ENCODE results near the gene CALN1. TPM values are rescaled to one million over a fixed set of nuclear protein-coding genes. Genes with fewer than 3 reads are reported as not detected.

The CALN1 gene
- total and polyA plus RNA-seq, 2 experiments from 2014 or later, result 0.23 to 0.28 TPM

GRCh38 chr7:72078856-72079255 lies 333.3 kb downstream of the CALN1 start:
- no peak for DNase-seq (ENCODE audit: low spot score)
- H4K20me1 ChIP-seq (ENCODE audit: insufficient read depth, poor library complexity, severe bottlenecking), result no peaks in the 10 kb centered on the region
- no peaks in the 10 kb centered on the region for H3K27me3 ChIP-seq
- no peaks in the 10 kb centered on the region for H3K9me3 ChIP-seq (ENCODE audit: low read depth)
- no peak overlapping the region for H3K27ac ChIP-seq
- WGBS (ENCODE audit: low lambda C conversion rate, missing lambda C conversion rate), result 93% methylated on average over 11 of the region's 11 CpGs
- H3K79me2 ChIP-seq, result no peaks in the 10 kb centered on the region
- H2AFZ ChIP-seq, result no peak overlapping the region
- H3K4me1 ChIP-seq (ENCODE audit: insufficient read depth), result no peaks in the 10 kb centered on the region
- H3K9me2 ChIP-seq (replicated peaks; ENCODE audit: insufficient read depth), result no peaks in the 10 kb centered on the region
- no peak overlapping the region for H3K4me2 ChIP-seq
- no peak overlapping the region for H3K4me3 ChIP-seq
- no peaks in the 10 kb centered on the region for H3K36me3 ChIP-seq (replicated peaks; ENCODE audit: insufficient read depth, low read depth)
- TF ChIP-seq, protein P1, sequence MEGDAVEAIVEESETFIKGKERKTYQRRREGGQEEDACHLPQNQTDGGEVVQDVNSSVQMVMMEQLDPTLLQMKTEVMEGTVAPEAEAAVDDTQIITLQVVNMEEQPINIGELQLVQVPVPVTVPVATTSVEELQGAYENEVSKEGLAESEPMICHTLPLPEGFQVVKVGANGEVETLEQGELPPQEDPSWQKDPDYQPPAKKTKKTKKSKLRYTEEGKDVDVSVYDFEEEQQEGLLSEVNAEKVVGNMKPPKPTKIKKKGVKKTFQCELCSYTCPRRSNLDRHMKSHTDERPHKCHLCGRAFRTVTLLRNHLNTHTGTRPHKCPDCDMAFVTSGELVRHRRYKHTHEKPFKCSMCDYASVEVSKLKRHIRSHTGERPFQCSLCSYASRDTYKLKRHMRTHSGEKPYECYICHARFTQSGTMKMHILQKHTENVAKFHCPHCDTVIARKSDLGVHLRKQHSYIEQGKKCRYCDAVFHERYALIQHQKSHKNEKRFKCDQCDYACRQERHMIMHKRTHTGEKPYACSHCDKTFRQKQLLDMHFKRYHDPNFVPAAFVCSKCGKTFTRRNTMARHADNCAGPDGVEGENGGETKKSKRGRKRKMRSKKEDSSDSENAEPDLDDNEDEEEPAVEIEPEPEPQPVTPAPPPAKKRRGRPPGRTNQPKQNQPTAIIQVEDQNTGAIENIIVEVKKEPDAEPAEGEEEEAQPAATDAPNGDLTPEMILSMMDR (IDR thresholded peaks at IDR 0.05; ENCODE audit: poor library complexity), result no peak
- TF ChIP-seq EZH2phosphoT487 (IDR thresholded peaks at IDR 0.05; ENCODE audit: low read depth, severe bottlenecking, unreplicated experiment) (no peak), EZH2 (IDR thresholded peaks at IDR 0.05; ENCODE audit: borderline replicate concordance) (no peak)

GRCh38 chr7:72078301-72078700 lies 333.8 kb downstream of the CALN1 start:
- Histone ChIP-seq H3K79me2 (no peaks in the 10 kb centered on the region), H3K4me3 (no peak overlapping the region), H2AFZ (no peak overlapping the region), H3K9me2 (replicated peaks; ENCODE audit: insufficient read depth) (no peaks in the 10 kb centered on the region), H4K20me1 (ENCODE audit: insufficient read depth, poor library complexity, severe bottlenecking) (no peaks in the 10 kb centered on the region), H3K4me2 (no peak overlapping the region), H3K27ac (no peak overlapping the region), H3K9me3 (ENCODE audit: low read depth) (no peaks in the 10 kb centered on the region), H3K27me3 (no peaks in the 10 kb centered on the region), H3K36me3 (replicated peaks; ENCODE audit: insufficient read depth, low read depth) (no peaks in the 10 kb centered on the region), H3K4me1 (ENCODE audit: insufficient read depth) (no peaks in the 10 kb centered on the region)
- TF ChIP-seq, protein P1 (IDR thresholded peaks at IDR 0.05; ENCODE audit: poor library complexity), result no peak
- TF ChIP-seq EZH2phosphoT487 (IDR thresholded peaks at IDR 0.05; ENCODE audit: low read depth, severe bottlenecking, unreplicated experiment) (no peak), EZH2 (IDR thresholded peaks at IDR 0.05; ENCODE audit: borderline replicate concordance) (no peak)
- DNase-seq (ENCODE audit: low spot score), result no peak
- 97% methylated on average over 8 of the region's 8 CpGs for WGBS (ENCODE audit: low lambda C conversion rate, missing lambda C conversion rate)

DNA sequence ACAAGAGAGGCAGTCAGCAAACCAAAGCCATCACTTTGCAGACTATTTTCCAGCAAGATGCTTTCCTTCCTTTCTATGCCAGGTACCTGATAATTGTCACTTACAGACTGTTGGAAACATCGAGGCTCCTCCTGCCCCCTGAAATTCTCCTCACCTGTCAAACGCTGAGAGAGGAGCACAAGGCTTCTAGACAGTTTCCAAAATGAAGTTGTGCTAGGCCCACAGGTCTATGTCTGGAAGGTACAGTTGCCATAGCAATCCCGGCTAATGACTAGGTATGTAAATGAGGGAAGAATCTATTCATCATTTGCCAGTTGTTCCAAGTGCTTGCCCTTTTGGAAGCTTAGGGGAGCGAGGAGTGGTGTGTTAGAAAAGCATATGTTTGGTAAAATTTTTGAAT lies 334.4 kb downstream of the CALN1 start:
- 87% methylated on average over 4 of the region's 4 CpGs for WGBS (ENCODE audit: low lambda C conversion rate, missing lambda C conversion rate)
- Histone ChIP-seq H2AFZ (no peak overlapping the region), H3K27ac (no peak overlapping the region), H3K9me3 (ENCODE audit: low read depth) (no peaks in the 10 kb centered on the region), H3K27me3 (no peaks in the 10 kb centered on the region), H4K20me1 (ENCODE audit: insufficient read depth, poor library complexity, severe bottlenecking) (no peaks in the 10 kb centered on the region), H3K36me3 (replicated peaks; ENCODE audit: insufficient read depth, low read depth) (no peaks in the 10 kb centered on the region), H3K4me2 (no peak overlapping the region), H3K9me2 (replicated peaks; ENCODE audit: insufficient read depth) (no peaks in the 10 kb centered on the region), H3K79me2 (no peaks in the 10 kb centered on the region), H3K4me3 (no peak overlapping the region), H3K4me1 (ENCODE audit: insufficient read depth) (no peaks in the 10 kb centered on the region)
- no peak for DNase-seq (ENCODE audit: low spot score)
- no peak for TF ChIP-seq EZH2phosphoT487 (IDR thresholded peaks at IDR 0.05; ENCODE audit: low read depth, severe bottlenecking, unreplicated experiment)

GRCh38 chr7:72072901-72073300 lies 339.2 kb downstream of the CALN1 start:
- Histone ChIP-seq H3K4me1 (ENCODE audit: insufficient read depth) (no peaks in the 10 kb centered on the region), H3K27me3 (no peaks in the 10 kb centered on the region), H3K27ac (no peak overlapping the region), H3K36me3 (replicated peaks; ENCODE audit: insufficient read depth, low read depth) (no peaks in the 10 kb centered on the region), H3K9me2 (replicated peaks; ENCODE audit: insufficient read depth) (no peaks in the 10 kb centered on the region), H3K9me3 (ENCODE audit: low read depth) (no peaks in the 10 kb centered on the region), H3K4me2 (no peak overlapping the region), H2AFZ (no peak overlapping the region), H4K20me1 (ENCODE audit: insufficient read depth, poor library complexity, severe bottlenecking) (no peaks in the 10 kb centered on the region), H3K79me2 (no peaks in the 10 kb centered on the region), H3K4me3 (no peak overlapping the region)
- DNase-seq (ENCODE audit: low spot score), result no peak
- TF ChIP-seq EZH2 (IDR thresholded peaks at IDR 0.05; ENCODE audit: borderline replicate concordance) (no peak), EZH2phosphoT487 (IDR thresholded peaks at IDR 0.05; ENCODE audit: low read depth, severe bottlenecking, unreplicated experiment) (no peak)
- TF ChIP-seq, protein P1 (IDR thresholded peaks at IDR 0.05; ENCODE audit: poor library complexity), result no peak
